ENCODE measurements around the gene SNX20. TPM values are rescaled to one million over a fixed set of nuclear protein-coding genes. Genes with fewer than 3 reads are reported as not detected.

The SNX20 gene
- total RNA-seq, 4 donors from 2014 or later: 3.0 to 8.5 (median 4.0) TPM

- no peak for TF ChIP-seq CTCF (IDR thresholded peaks at IDR 0.05; ENCODE audit: low read depth)
Observed at GRCh38 chr16:50651835-50652438, 29.2 kb downstream of the SNX20 start.

- TF ChIP-seq CTCF (IDR thresholded peaks at IDR 0.05; ENCODE audit: low read depth): no peak
Observed at GRCh38 chr16:50646345-50646744, 34.8 kb downstream of the SNX20 start.

GRCh38 chr16:50645563-50646220, 35.4 kb downstream of the SNX20 start:
- no peak for TF ChIP-seq CTCF (IDR thresholded peaks at IDR 0.05; ENCODE audit: low read depth)

GRCh38 chr16:50644729-50645128, 36.4 kb downstream of the SNX20 start:
- TF ChIP-seq CTCF (IDR thresholded peaks at IDR 0.05; ENCODE audit: low read depth): no peak

- no peak for TF ChIP-seq CTCF (IDR thresholded peaks at IDR 0.05; ENCODE audit: low read depth)
Observed at GRCh38 chr16:50644245-50644644, 36.9 kb downstream of the SNX20 start.

- TF ChIP-seq CTCF (IDR thresholded peaks at IDR 0.05; ENCODE audit: low read depth): no peak
Observed at GRCh38 chr16:50643192-50643591, 37.9 kb downstream of the SNX20 start.

- no peak for TF ChIP-seq CTCF (IDR thresholded peaks at IDR 0.05; ENCODE audit: low read depth)
Observed at GRCh38 chr16:50642349-50642748, 38.8 kb downstream of the SNX20 start.

Measured in subcutaneous adipose tissue (tissue), 4 donors.